H1 (cell line): ENCODE data around the gene PSMC3. TPM values are rescaled to one million over a fixed set of nuclear protein-coding genes. Genes with fewer than 3 reads are reported as not detected.

ENCODE experiments used
- CTCF ChIA-PET: fragments of 300-600 bp; sonication (Branson Sonifier 250); formaldehyde crosslinking; loops from one replicate; lab custom pipeline; 2021; ENCODE audit not compliant: partially characterized antibody; lab: Charles Lee
- POLR2A ChIA-PET: fragments of 300-600 bp; sonication (Branson Sonifier 250); formaldehyde crosslinking; loops from one replicate; lab custom pipeline; 2021; ENCODE audit warnings: inconsistent platforms; ENCODE audit not compliant: partially characterized antibody; lab: Charles Lee
- DNase-seq, 2 experiments: peaks; one replicate each; pipeline versions ENCODE4 v3.0.0 to v3.0.0-alpha.2; 2010 to 2022; ENCODE audit warnings: low spot score in 2 of 2, low read depth in 1 of 2, mixed read lengths in 1 of 2
- FAIRE-seq: peaks from 2 replicates; lab custom pipeline; 2011; peaks lifted over from hg19 to GRCh38; lab: Jason Lieb, UNC
- H2AFZ ChIP-seq: 2 replicates; pipeline ENCODE4 v1.8.1; 2012; ENCODE audit warnings: low read length, inconsistent platforms
- H2AK5ac ChIP-seq: 2 replicates; pipeline ENCODE4 v1.6.1; 2013; ENCODE audit warnings: low read depth, low read length
- H2BK120ac ChIP-seq: replicated peaks from 2 replicates; pipeline ENCODE3; 2013; ENCODE audit warnings: low read depth, low read length, inconsistent platforms
- H2BK12ac ChIP-seq: 2 replicates; pipeline ENCODE4 v1.6.1; 2013; ENCODE audit warnings: low read depth, low read length
- H2BK15ac ChIP-seq: 2 replicates; pipeline ENCODE4 v1.6.1; 2013; ENCODE audit warnings: low read length
- H2BK20ac ChIP-seq: 2 replicates; pipeline ENCODE4 v1.6.1; 2013; ENCODE audit warnings: low read length
- H2BK5ac ChIP-seq: 2 replicates; pipeline ENCODE4 v1.6.1; 2013; ENCODE audit warnings: low read depth, low read length
- H3K14ac ChIP-seq: 2 replicates; pipeline ENCODE4 v1.6.1; 2013; ENCODE audit warnings: inconsistent platforms; ENCODE audit not compliant: insufficient read length
- H3K18ac ChIP-seq: 2 replicates; pipeline ENCODE4 v1.6.1; 2013; ENCODE audit warnings: low read length; ENCODE audit errors: extremely low read depth
- H3K23ac ChIP-seq: 2 replicates; pipeline ENCODE4 v1.6.1; 2013; ENCODE audit warnings: inconsistent platforms; ENCODE audit not compliant: insufficient read length
- H3K23me2 ChIP-seq: 2 replicates; pipeline ENCODE4 v1.6.1; 2013; ENCODE audit warnings: low read depth, low read length
- H3K27ac ChIP-seq: 2 replicates; pipeline ENCODE4 v1.6.1; 2011; ENCODE audit warnings: low read depth, low read length, inconsistent platforms
- H3K27me3 ChIP-seq, 4 experiments: replicated peaks in 1 of 4; 1 replicate in 1 of 4; 2 replicates in 3 of 4; pipeline versions ENCODE4 v1.6.1 to v1.8.1; 2011 to 2013; ENCODE audit warnings: low read length in 3 of 4, mild to moderate bottlenecking in 3 of 4, inconsistent platforms in 2 of 4, mixed read lengths in 2 of 4, moderate library complexity in 1 of 4; ENCODE audit not compliant: control insufficient read depth in 3 of 4, insufficient read depth in 3 of 4; ENCODE audit errors: extremely low read depth in 1 of 4
- H3K36me3 ChIP-seq, 4 experiments: 2 replicates each; pipeline versions ENCODE4 v1.6.1 to v1.8.1; 2011 to 2013; ENCODE audit warnings: mild to moderate bottlenecking in 4 of 4, low read length in 3 of 4, moderate library complexity in 2 of 4, control low read depth in 1 of 4, inconsistent platforms in 1 of 4; ENCODE audit not compliant: insufficient read depth in 4 of 4, control insufficient read depth in 2 of 4
- H3K4ac ChIP-seq: replicated peaks from 2 replicates; pipeline ENCODE3; 2013; ENCODE audit warnings: low read length, low read depth, mixed read lengths, inconsistent platforms; ENCODE audit not compliant: insufficient read length
- H3K4me1 ChIP-seq, 4 experiments: replicated peaks in 1 of 4; 1 replicate in 1 of 4; 2 replicates in 3 of 4; pipeline versions ENCODE4 v1.6.1 to v1.8.1; 2011 to 2013; ENCODE audit warnings: low read length in 3 of 4, inconsistent platforms in 2 of 4, mixed read lengths in 1 of 4; ENCODE audit not compliant: insufficient read depth in 4 of 4, control insufficient read depth in 3 of 4
- H3K4me2 ChIP-seq, 2 experiments: 2 replicates each; pipeline versions ENCODE4 v1.6.1 to v1.8.1; 2011 to 2013; ENCODE audit warnings: low read depth in 2 of 2, low read length in 2 of 2, control low read depth in 1 of 2, inconsistent platforms in 1 of 2, mild to moderate bottlenecking in 1 of 2; ENCODE audit not compliant: insufficient read depth in 1 of 2
- H3K4me3 ChIP-seq, 4 experiments: fragments of 200-600, 300-600 bp in 1 of 4; sonication (generic), shearing (Covaris generic), sonication (Bioruptor Twin) in 1 of 4; 2 replicates each; pipeline versions ENCODE4 v1.5.1 to v1.8.1; 2011 to 2016; ENCODE audit warnings: low read length in 4 of 4, low read depth in 3 of 4, control low read depth in 2 of 4, inconsistent platforms in 2 of 4, mild to moderate bottlenecking in 2 of 4, mixed read lengths in 1 of 4, moderate library complexity in 1 of 4; ENCODE audit not compliant: insufficient read depth in 2 of 4; ENCODE audit errors: extremely low read depth in 1 of 4
- H3K56ac ChIP-seq: replicated peaks from 2 replicates; pipeline ENCODE3; 2013; ENCODE audit warnings: low read depth, mild to moderate bottlenecking, mixed read lengths, low read length, inconsistent platforms; ENCODE audit not compliant: insufficient read length
- H3K79me1 ChIP-seq: 2 replicates; pipeline ENCODE4 v1.6.1; 2013; ENCODE audit warnings: low read depth, low read length, control low read depth
- H3K79me2 ChIP-seq, 2 experiments: 2 replicates each; pipeline versions ENCODE4 v1.6.1 to v1.8.1; 2012 to 2013; ENCODE audit warnings: low read length in 2 of 2, mild to moderate bottlenecking in 2 of 2, inconsistent platforms in 1 of 2; ENCODE audit not compliant: insufficient read depth in 2 of 2, control insufficient read depth in 1 of 2
- H3K9ac ChIP-seq, 4 experiments: replicated peaks in 1 of 4; 1 replicate in 1 of 4; 2 replicates in 3 of 4; pipeline versions ENCODE4 v1.6.1 to v1.8.1; 2011 to 2013; ENCODE audit warnings: low read depth in 3 of 4, low read length in 3 of 4, control low read depth in 2 of 4, mild to moderate bottlenecking in 2 of 4, moderate library complexity in 2 of 4, inconsistent platforms in 1 of 4; ENCODE audit errors: extremely low read depth in 1 of 4
- H3K9me3 ChIP-seq, 2 experiments: 2 replicates each; pipeline versions ENCODE4 v1.6.1 to v1.8.1; 2012 to 2013; ENCODE audit warnings: mild to moderate bottlenecking in 2 of 2, moderate library complexity in 2 of 2, control low read depth in 1 of 2, inconsistent platforms in 1 of 2, low read depth in 1 of 2, low read length in 1 of 2, mixed read lengths in 1 of 2; ENCODE audit not compliant: insufficient read depth in 2 of 2
- H4K20me1 ChIP-seq, 2 experiments: replicated peaks in 1 of 2; 2 replicates each; pipeline versions ENCODE3 to v1.8.1; 2011 to 2013; ENCODE audit warnings: inconsistent platforms in 2 of 2, low read length in 2 of 2, mild to moderate bottlenecking in 1 of 2; ENCODE audit not compliant: insufficient read depth in 2 of 2, control insufficient read depth in 1 of 2
- H4K5ac ChIP-seq: 2 replicates; pipeline ENCODE4 v1.6.1; 2013; ENCODE audit warnings: low read length, low read depth, mixed read lengths, inconsistent platforms; ENCODE audit not compliant: insufficient read length
- H4K8ac ChIP-seq: 2 replicates; pipeline ENCODE4 v1.8.0; 2013; ENCODE audit warnings: mild to moderate bottlenecking, moderate library complexity, low read length, inconsistent platforms; ENCODE audit not compliant: insufficient read depth; ENCODE audit errors: extremely low read depth
- H4K91ac ChIP-seq: replicated peaks from 2 replicates; pipeline ENCODE3; 2013; ENCODE audit warnings: low read length, mixed read lengths, inconsistent platforms; ENCODE audit not compliant: insufficient read length
- CREB1 ChIP-seq: IDR thresholded peaks from 2 replicates; pipeline ENCODE4 v1.6.1; 2012; ENCODE audit warnings: inconsistent platforms
- HDAC6 ChIP-seq: IDR thresholded peaks from one replicate; pipeline ENCODE4 v1.7.1; 2012; ENCODE audit warnings: low read depth, mild to moderate bottlenecking, inconsistent platforms, low read length, moderate library complexity
- KDM5A ChIP-seq: fragments of 200-600 bp; IDR thresholded peaks from 2 replicates; pipeline ENCODE4 v1.7.1; 2012; ENCODE audit warnings: mild to moderate bottlenecking, low read length, inconsistent platforms, mixed read lengths
- POLR2A ChIP-seq, 2 experiments: IDR thresholded peaks; 1 replicate in 1 of 2; 2 replicates in 1 of 2; pipeline ENCODE4 v1.6.1; 2011; ENCODE audit warnings: low read depth in 2 of 2, low read length in 2 of 2, mild to moderate bottlenecking in 2 of 2; ENCODE audit errors: control extremely low read depth in 1 of 2
- RAD21 ChIP-seq, 2 experiments: IDR thresholded peaks in 1 of 2; conservative IDR thresholded peaks in 1 of 2; 2 replicates each; pipeline ENCODE4 v1.6.1; 2011; ENCODE audit warnings: low read depth in 2 of 2, low read length in 2 of 2, improper control_type of control experiment in 1 of 2, inconsistent platforms in 1 of 2, mild to moderate bottlenecking in 1 of 2, moderate library complexity in 1 of 2
- SP4 ChIP-seq: IDR thresholded peaks from 2 replicates; pipeline ENCODE4 v1.6.1; 2012; ENCODE audit warnings: low read length, inconsistent platforms
- TBP ChIP-seq: IDR thresholded peaks from 2 replicates; pipeline ENCODE4 v1.6.1; 2011; ENCODE audit warnings: low read depth, low read length, improper control_type of control experiment
- WGBS, 2 experiments: shearing (Covaris generic) in 1 of 2; methylation state at CpG; one replicate each; pipeline versions ENCODE4 v1.1.6 to v1.1.7; 2013 to 2015; ENCODE audit warnings: low lambda C conversion rate in 2 of 2, mixed read lengths in 2 of 2, inconsistent platforms in 1 of 2, low coverage in 1 of 2, missing lambda C conversion rate in 1 of 2; ENCODE audit not compliant: insufficient replicate concordance in 2 of 2, insufficient coverage in 1 of 2, insufficient read length in 1 of 2; ENCODE audit errors: extremely low coverage in 1 of 2, missing lambda C conversion rate in 1 of 2; 5-methylcytosine and 5-hydroxymethylcytosine counted together
- polyA plus RNA-seq, 7 experiments: library from polyadenylated mRNA; depleted of rRNA in 3 of 7; stranded (reverse) in 5 of 7; unstranded in 2 of 7; fragments of >200 nt in 5 of 7; fragments of 200-250 nt in 2 of 7; gene quantifications; 1 replicate in 5 of 7; 2 replicates in 1 of 7; 4 replicates in 1 of 7; pipeline versions ENCODE4 v1.2.1 to v1.2.3, GENCODE V29; 2011 to 2013; ENCODE audit warnings: missing spikeins in 2 of 7, mixed read lengths in 2 of 7
- total RNA-seq: library from RNA; stranded (reverse); fragmentation: NEBNext Ultra II Directional; extraction: Animal tissue kit (Norgen Biotek cat#: 25700); gene quantifications from 2 replicates; pipeline ENCODE4 v1.2.1, GENCODE V29; 2021

The PSMC3 gene
- total and polyA plus RNA-seq, 2 of the 8 experiments (the other 6 are each of a cell fraction or from before 2014, with no cell fraction given): 105 to 160 TPM

GRCh38 chr11:47383071-47383470 is 43.2 kb downstream of the PSMC3 start:
- Histone ChIP-seq H2BK5ac (no peak overlapping the region), H3K23ac (no peak overlapping the region), H4K8ac (no peak overlapping the region), H2BK20ac (no peak overlapping the region), H3K23me2 (peaks cover 9% of the 10 kb centered on the region; the same call in 1 of the 2 replicates), H3K9me3 (no peaks in the 10 kb centered on the region), H2BK120ac (no peak overlapping the region), H4K91ac (peak overlapping the region; percentile 19), H3K14ac (no peak overlapping the region), H3K4ac (peak overlapping the region; percentile 20), H2AFZ (peak overlapping the region; percentile 59; the same call in 1 of the 2 replicates), H3K4me1 (peaks cover 0 to 5% (median 0%) of the 10 kb centered on the region in 4 experiments; a peak in 1 of 7 replicates), H3K4me2 (no peak overlapping the region), H4K5ac (no peak overlapping the region), H3K18ac (no peak overlapping the region), H3K36me3 (no peaks in the 10 kb centered on the region), H3K9ac (no peak overlapping the region; a peak in 1 of 7 replicates), H3K56ac (no peak overlapping the region), H2AK5ac (no peak overlapping the region), H4K20me1 (peaks cover 0 to 2% of the 10 kb centered on the region in 2 experiments), H2BK15ac (0 out of 2 replicates have a peak overlapping the region, but pooled peaks have one; percentile 72), H3K27me3 (no peaks in the 10 kb centered on the region), H2BK12ac (peak overlapping the region; percentile 80; the same call in 1 of the 2 replicates), H3K27ac (no peak overlapping the region), H3K4me3 (no peak overlapping the region), H3K79me2 (no peaks in the 10 kb centered on the region), H3K79me1 (no peaks in the 10 kb centered on the region)
- CTCF ChIA-PET: interaction anchor here (2.3 kb wide), 1 partner anchor 9 kb away, joined by 11 read pairs; no protein-coding TSS in a partner anchor
- POLR2A ChIA-PET: interaction anchor here (1.4 to 2.2 kb wide), 2 partner anchors 11 to 17 kb away, joined by 3 to 5 read pairs; no protein-coding TSS in a partner anchor
- DNase-seq (no peak), FAIRE-seq (no peak)
- 81% methylated on average over 4 of the region's 4 CpGs; no CpG with 5 or more reads in 1 of the 2 experiments for WGBS, 2 experiments
- TF ChIP-seq TBP (no peak), POLR2A (IDR thresholded peaks at IDR 0.05; ENCODE audit: control extremely low read depth in 1 of 2, low read depth in 2 of 2, low read length in 2 of 2) (no peak), RAD21 (IDR thresholded peaks at IDR 0.05 in 1 of 2, conservative IDR thresholded peaks at IDR 0.05 in 1 of 2; ENCODE audit: low read depth in 2 of 2, low read length in 2 of 2) (no peak), HDAC6 (no peak), KDM5A (no peak), CREB1 (no peak), SP4 (no peak)
